NCI-H1092 (cell line): ENCODE measurements around the gene TEKT4.
"Not testable (repeated sequence)": the region's sequence is repeated elsewhere in the genome, so short reads cannot be mapped to it uniquely, and the experiment has no call there.

ENCODE experiments used
- DNase-seq: peaks from one replicate; lab custom pipeline; 2025; lab: John Stamatoyannopoulos, UW

The TEKT4 gene

DNA sequence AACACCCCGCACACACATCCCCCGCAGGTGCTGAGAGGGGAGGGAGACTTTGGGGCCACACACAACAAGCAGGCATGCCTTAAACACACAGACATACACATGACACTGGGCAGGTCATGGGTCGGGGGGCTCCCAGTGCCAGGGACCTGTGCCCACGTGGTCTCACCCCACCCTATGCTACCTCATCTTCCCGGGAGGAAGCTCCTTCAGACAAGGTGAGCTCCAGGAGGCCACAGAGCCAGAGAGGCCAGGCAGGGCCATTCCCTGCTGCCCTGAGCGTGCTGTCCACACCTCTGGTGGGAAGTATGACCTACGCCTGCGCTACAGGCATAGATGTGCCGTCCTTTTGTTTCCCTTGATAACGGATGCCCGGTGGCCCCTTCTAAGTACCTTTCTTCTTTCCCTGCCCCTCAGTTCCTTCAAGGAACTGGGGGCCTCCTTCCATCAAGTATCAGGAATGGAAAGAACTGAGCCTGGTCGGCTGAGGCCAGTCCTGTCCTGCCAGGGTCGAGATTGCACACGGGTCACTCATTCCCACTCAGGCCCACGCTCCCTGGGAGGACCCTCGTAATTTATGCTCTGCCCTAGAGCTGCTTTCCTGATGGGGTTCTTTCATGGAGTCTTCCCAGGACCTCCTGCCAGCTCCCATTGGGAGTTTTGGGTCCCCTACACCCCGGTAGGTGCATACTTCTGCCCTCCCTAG is 4.7 kb downstream of the TEKT4 start:
- DNase-seq: no peak

DNA sequence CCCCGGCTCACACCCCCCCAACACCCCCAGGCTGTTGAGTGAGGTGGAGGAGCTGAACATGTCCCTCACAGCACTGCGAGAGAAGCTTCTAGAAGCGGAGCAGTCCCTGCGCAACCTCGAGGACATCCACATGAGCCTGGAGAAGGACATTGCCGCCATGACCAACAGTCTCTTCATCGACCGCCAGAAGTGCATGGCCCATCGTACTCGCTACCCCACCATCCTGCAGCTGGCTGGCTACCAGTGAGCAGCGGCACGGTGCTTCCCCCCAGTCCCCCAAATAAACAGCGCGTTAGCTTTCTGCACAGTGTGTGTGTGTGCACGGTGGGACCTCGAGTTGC is 5.3 kb downstream of the TEKT4 start:
- no peak for DNase-seq

DNA sequence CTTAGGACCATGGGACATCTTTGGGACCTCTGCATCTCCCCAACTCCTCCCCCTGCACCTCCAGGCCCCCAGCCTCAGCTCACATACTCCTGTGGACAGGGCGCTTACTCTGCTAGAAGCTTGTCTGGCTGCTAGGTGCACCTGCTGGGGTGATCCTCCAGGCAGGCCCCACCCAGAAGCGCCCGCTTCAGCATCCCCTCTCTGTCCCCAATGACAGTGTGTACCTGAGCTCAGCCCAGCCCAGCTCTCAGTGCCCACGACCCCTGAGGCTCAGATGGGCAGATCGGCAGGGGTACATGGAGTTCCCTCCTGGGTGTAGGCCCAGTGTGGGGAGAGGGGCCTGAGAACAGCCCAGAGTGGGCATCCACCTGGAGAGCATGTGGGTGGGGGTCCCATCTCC is 5.9 kb downstream of the TEKT4 start:
- no peak for DNase-seq

DNA sequence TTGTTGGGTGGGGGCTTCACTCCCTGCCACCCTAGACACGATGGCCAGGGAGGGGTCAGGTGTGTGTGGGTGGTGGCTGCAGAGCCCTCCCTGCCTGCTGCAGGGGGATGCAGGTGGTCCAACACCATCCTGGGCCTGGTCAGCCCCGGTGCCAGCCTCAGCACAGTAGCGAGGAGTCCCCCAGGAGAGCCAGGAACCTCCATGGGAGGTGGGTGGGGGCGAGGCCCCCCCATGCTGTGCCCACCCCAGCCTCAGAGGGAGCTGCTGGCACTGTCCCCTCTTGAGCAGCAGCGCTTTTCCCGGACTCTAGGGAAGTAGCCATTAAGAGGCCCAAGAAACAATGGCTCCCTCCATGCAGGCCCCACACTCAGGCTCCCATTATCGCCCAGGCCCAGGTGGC is 7.3 kb downstream of the TEKT4 start:
- DNase-seq: not testable (repeated sequence)

DNA sequence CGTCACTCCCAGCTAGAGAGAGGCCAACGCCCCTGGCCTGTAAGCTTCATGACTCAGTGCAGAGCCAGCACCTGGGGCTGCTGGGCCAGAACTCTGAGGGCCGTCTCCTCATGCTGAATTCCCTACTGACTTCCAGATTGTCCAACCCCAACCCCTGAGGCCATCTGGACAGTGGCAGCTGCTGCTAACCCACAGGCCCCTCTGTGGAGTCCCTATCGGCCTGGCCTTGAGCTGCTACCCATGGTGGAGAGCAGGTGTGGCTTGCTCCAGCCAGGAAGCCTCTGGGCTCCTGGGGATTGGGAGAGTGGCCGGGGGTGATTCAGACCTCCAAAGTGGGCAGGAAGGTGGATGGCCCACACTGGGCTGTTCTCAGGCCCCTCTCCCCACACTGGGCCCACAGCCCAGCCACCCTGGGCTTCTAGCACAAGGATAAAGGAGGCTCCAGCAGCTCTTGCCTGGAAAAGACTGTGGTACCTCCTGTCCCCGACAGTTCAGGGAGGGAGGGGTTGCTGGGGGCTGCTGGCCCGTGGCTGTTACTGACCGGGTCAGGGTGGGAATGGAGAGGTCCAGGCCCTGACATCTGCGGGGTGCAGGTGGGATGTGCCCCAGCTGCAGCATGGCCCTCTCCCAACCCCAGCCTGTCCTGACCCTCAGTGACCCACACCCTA is 8.2 kb downstream of the TEKT4 start:
- DNase-seq: no peak

DNA sequence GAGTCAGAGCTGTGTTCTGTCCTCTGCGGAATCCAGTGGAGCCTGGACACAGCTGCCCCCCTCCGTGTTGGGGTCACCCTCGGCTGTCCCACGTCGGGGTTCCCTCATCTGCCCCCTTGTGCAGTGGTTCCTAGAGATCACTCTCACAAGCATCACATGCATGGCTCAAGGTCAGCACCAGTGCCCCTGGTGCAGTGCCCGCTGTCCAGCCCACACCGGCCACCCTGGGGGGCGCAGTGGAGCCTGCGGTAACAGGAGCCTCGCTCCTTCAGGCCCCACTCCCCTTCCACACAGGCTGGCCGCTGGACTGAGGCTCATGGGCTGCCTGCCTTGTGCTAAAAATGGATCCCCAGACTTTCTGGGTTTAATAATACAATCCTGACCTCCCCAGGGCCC is 8.8 kb downstream of the TEKT4 start:
- no peak for DNase-seq

DNA sequence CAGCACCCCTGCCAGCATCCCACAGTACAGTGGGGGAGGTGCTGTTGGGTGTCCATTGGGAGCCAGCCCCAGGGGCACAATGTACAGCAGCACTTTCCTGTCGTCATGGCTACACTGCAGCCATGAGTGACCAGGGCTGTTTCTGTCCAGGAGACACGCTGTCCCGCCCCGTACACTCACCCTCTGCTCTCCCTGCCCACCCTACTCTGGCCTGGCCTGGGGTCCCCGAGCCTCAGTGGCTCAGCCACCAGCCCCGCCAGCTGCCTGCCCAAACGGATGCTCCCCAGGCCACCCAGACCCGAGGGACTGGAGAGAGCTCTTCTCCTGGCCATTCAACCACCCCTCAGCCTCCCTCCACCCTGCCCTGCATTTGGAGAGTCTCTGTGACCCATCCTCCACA is 9.3 kb downstream of the TEKT4 start:
- no peak for DNase-seq

DNA sequence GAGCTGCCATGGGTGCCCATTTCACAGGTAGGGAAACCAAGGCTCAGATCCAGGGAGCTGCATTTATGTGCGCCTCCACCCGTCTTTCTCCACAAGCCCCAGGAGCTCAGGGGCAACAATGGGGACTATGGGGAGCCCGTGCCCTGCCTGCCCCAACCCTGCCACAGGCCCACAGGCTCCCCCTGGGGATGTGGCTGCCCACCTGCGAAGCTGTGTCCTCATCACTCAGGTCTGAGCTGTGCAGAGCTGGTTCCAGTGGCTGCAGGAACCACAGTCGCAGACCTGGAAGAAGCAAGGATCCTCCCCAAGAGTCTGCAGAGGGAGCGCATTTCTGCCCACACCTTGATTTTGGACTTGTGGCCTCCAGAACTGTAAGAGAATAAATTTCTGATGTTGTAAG is 9.8 kb downstream of the TEKT4 start:
- no peak for DNase-seq

DNA sequence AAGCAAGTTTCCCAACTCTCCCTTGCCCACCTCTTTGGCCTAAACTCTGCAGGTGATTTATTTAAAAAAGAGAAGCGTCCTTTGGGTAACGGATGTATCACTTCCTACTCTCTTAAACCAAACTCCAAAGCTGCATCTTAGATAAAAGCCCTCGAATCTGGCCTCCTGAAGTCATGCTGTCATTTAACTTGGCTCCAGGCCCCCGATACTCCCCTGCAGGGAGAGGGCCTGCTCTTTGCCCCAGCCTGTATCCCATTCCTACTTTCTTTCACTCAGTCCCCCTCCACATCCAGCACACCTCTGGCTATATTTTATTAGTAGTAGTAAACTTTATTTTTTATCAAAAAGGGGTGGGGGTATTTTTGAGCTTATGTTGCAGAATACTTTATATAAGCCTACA is 19.0 kb downstream of the TEKT4 start:
- no peak for DNase-seq

DNA sequence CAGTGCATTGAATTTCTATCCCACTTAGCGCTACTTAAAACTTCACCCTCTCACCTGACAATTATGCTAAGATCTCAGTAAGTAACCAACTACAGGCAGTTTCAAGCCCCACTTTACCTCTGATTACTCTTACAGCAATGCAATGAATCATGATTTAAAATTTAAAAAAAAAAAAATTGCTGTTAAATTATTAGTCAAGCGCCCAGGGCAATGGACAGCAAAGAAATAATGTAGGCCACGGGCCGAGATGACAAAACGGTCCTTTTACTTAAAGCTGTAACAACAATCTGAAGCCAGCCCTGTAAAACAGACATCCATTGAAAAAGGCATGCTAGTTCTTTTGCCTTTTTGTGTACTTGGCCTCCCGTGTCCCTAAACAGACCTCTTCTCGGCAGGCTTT is 24.0 kb downstream of the TEKT4 start:
- not testable (repeated sequence) for DNase-seq

DNA sequence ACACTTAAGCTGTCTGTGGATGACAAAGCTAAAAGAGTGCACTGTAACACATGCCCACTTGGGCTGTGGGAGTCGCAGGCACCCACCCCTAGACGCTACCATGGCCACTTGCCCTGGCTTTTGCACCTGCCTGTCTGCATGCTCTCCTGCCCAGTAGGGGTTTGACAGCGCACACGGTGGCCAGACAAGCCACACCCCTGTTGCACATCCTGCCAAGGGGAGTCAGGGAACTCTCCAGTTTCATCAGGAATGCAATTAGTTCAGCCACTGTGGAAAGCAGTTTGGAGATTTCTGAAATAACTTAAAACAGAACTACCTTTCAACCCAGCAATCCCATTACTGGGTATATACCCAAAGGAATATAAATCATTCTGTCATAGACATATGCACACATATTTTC is 35.7 kb downstream of the TEKT4 start:
- DNase-seq: not testable (repeated sequence)

DNA sequence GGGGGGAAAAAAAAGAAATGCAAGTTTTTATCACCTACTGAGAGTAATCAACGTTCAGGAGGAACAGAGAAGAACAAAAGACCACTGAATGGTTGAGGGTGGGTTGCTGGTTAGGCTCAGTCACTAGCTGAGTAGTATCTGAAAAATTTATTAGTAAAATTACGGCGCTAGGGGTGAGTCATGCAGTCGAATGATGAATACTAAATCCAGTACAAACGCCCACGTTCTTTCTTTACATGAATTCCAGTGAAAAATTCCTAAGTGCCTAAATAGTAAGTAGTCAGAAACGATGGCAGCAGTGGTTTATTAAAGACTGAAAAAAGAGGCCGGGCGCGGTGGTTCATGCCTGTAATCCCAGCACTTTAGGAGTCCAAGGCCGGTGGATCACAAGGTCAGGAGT is 52.0 kb downstream of the TEKT4 start:
- no peak for DNase-seq

DNA sequence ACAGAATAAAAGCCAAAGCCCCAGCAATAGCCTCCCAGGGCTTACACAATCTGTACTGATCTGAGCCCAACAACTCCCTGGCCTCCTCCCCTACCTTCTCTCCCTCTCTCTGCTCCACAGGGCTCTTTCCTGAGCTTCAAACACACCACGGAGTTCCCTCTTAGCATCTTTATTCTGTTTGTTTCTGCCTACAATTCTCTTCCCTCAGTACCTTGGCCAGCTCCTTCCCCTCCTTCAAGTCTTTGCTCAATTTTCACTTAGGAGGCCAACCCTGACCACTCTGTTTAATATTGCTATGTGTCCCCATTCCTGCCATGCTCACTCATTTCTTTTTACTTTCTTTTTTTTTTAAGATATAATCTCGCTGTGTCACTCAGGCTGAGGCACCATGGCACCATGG is 53.8 kb downstream of the TEKT4 start:
- not testable (repeated sequence) for DNase-seq
